Hippocampal formation (tissue), 2 donors: Measurements from ENCODE around the gene LEMD3.

Source experiments
- DNase-seq, 2 donors: peaks; one replicate each; lab custom pipeline; 2025; lab: John Stamatoyannopoulos, UW

LEMD3 gene

DNA sequence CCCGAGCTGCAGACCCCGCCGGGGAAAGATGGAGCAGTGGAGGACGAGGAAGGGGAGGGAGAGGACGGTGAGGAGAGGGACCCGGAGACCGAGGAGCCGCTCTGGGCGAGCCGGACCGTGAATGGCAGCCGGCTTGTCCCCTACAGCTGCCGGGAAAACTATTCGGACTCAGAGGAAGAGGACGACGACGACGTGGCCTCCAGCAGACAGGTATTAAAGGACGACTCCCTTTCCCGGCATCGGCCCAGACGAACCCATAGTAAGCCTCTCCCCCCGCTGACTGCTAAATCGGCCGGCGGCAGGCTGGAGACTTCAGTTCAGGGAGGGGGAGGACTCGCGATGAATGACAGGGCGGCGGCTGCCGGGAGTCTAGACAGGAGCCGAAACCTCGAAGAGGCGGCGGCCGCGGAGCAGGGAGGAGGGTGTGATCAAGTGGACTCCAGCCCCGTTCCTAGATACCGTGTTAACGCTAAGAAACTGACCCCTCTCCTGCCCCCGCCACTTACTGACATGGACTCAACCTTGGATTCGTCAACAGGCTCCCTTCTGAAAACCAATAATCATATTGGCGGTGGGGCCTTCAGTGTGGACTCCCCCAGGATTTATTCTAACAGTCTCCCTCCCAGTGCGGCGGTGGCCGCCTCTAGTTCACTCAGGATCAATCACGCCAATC, 962 bp downstream of the LEMD3 start:
- DNase-seq = peak in 1 of 2 donors; percentile 41

- no peak for DNase-seq
Measured at GRCh38 chr12:65171073-65171472, 1.7 kb downstream of the LEMD3 start.

DNA sequence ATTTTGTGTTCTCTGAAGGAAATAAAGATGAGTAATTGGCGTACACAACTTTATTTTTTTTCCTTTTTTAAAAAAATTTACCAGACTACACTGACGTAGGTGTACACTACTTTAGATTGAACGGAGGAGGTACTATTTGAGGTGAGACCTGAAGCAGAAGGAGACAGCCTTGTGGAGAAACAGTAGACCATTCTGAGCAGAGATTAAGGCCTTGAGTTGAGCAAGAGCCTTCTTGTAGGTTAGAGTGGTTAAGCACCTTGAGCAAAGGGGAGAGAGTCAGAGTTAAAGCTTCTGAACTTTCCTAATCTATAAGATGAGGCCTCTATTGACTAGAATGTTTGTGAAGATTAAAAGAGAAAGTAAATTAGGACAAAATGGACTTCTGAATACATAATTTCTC, 2.5 kb downstream of the LEMD3 start:
- no peak for DNase-seq

- DNase-seq = no peak
Measured at GRCh38 chr12:65175385-65175784, 6.0 kb downstream of the LEMD3 start.

DNA sequence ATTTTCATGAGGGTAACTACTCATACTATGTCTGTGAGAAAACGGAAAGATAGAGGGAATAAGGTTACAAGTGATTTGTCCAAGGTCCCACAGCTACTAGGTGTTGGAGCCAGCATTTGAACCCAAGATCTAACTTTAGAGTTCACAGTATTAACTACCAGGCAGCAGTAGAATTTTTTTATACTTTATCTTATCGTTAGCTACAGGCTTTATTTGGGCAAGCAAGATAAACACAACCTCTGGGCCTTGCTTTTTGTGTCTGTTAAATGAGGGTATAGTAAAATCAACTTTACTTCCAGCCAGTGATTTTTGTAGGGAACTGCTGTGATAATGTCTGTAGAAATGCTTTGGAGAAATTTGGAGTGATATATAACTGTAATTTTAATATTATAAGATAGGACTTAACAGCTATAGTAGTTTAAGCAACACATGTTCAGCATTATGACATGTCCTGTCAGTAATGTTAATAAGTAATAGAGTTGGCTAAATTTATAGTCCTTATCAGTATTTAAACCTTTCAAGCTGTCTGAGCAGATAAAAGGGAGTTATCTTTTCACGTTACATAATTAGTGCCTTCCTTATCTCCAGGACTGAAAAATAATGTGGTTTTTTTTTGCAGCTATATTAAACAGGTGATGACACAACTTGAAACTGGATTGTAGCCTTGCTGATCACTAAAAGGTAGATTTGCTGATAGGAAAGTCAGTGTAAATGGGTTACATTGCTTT, 12.8 kb downstream of the LEMD3 start:
- no peak for DNase-seq

GRCh38 chr12:65184176-65184857, 14.9 kb downstream of the LEMD3 start:
- DNase-seq = no peak

DNA sequence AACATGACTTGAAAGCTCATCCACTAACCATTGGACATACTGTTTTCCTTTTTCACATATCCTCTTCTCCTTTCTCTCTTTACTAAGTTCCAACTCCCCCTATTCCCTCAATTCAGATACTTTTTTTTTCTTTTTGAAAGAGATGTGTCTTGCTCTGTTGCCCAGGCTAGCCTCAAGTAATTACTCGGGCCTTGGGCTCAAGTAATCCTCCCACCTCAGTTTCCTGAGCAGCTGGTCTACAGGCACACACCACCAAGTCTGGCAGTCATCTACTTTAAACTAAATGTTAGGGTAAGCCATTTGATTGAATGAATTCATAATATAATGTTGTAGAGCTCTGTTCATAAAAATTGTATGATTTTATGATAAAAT, 15.5 kb downstream of the LEMD3 start:
- DNase-seq = no peak

- DNase-seq = no peak
Measured at GRCh38 chr12:65187665-65188064, 18.3 kb downstream of the LEMD3 start.

GRCh38 chr12:65188179-65188701, 18.9 kb downstream of the LEMD3 start:
- no peak for DNase-seq

DNA sequence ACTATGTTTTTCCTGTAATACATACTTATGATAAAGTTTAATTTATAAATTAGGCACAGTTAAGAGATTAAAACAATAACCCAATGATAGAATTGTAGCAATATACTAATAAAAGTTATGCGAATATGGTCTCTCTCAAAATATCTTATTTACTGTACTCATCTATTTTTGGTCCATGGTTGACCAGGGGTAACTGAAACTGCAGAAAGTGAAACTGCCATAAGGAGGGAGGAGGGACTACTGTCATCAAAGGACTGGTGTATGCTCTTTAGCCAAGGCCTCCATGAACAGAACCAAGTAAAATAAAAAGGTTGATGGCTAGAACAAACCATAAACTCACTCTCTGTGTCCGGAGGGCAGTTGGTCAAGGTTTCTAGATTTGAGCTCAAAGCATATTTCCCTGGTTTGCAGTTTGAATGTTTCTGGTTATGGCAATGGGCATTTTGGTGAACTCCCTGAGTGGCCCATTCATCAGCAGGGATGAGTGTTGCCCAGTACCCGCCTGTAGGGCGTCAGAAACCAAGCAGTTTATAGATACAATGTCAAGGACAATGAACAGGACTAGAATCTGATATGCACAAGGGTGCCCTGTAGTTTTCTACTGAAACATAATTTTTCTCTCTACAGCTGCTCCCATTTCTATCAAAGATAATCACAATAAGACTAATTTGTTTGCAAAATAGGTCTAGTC, 19.8 kb downstream of the LEMD3 start:
- no peak for DNase-seq

- no peak for DNase-seq
Measured at GRCh38 chr12:65192963-65193516, 23.7 kb downstream of the LEMD3 start.

DNA sequence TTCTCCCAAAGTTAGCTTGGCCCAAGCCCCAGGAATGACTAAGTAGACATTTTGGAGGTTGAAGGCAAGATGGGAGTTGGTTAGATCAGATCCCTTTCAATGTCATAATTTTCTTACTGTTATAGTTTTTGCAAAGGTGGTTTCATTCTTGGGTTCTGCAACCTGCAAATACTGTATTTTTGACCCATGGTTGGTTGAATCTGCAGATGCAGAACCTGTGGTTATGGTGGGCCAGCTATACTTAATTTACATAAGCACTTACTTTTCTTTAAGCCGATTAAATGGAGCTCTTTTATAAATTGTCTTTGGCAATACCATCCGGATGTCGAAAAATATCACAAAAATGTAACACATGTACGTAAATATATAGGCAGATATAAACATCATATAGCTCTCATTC, 25.6 kb downstream of the LEMD3 start:
- no peak for DNase-seq

- no peak for DNase-seq
Measured at GRCh38 chr12:65195387-65196055, 26.1 kb downstream of the LEMD3 start.

GRCh38 chr12:65196762-65197567, 27.6 kb downstream of the LEMD3 start:
- no peak for DNase-seq

GRCh38 chr12:65199604-65200003, 30.2 kb downstream of the LEMD3 start:
- no peak for DNase-seq

- DNase-seq = no peak
Measured at GRCh38 chr12:65200007-65200665, 30.8 kb downstream of the LEMD3 start.

- DNase-seq = no peak
Measured at GRCh38 chr12:65203376-65203775, 34.0 kb downstream of the LEMD3 start.

- no peak for DNase-seq
Measured at GRCh38 chr12:65204886-65205525, 35.6 kb downstream of the LEMD3 start.

GRCh38 chr12:65205886-65206285, 36.5 kb downstream of the LEMD3 start:
- no peak for DNase-seq

DNA sequence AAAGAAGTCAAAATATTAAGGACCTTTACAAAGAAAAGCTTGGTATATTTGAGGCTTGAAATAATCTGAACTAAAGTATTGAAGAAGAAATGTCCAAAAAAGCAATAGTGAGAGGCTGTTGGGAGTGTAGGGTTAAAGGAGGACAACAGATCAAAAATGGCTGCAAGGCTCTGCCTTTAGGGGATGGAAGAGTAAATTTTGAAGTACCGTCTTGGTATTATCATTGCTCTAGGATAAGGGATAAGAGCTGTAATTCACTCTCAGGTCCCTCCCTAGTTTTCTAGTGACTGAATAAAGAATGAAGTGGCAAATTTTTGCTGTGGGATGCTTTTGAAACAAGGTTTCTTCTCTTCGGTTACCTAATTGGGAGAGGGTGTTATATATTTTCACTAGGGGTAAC, 38.7 kb downstream of the LEMD3 start:
- no peak for DNase-seq
